Motor neuron (in vitro differentiated cells): ENCODE measurements around the gene OR2A1. TPM values are rescaled to one million over a fixed set of nuclear protein-coding genes. Genes with fewer than 3 reads are reported as not detected.
"Not testable (repeated sequence)": the region's sequence is repeated elsewhere in the genome, so short reads cannot be mapped to it uniquely, and the experiment has no call there.

Experiments used
- ATAC-seq, 8 experiments: fragments of 200-7000 bp; cut with Tn5 transposase; replicated peaks in 6 of 8; 2 replicates each; pipeline ENCODE4 v1.8.0; 2021; ENCODE audit warnings: mild to moderate bottlenecking in 8 of 8, moderate library complexity in 8 of 8
- H3K27ac ChIP-seq, 2 donors: fragments of 250-450 bp; sonication (Bioruptor Pico); 2 replicates each; pipeline ENCODE4 v1.9.0; 2021; ENCODE audit warnings: antibody characterized with exemption in 2 of 2, mild to moderate bottlenecking in 2 of 2, moderate library complexity in 1 of 2
- H3K4me1 ChIP-seq, 2 donors: fragments of 250-450 bp; sonication (Bioruptor Pico); replicated peaks in 1 of 2; 2 replicates each; pipeline ENCODE4 v1.6.1; 2021; ENCODE audit warnings: antibody characterized with exemption in 2 of 2, mild to moderate bottlenecking in 2 of 2, moderate library complexity in 1 of 2
- H3K4me3 ChIP-seq, 5 donors: fragments of 250-450 bp; sonication (Bioruptor Pico); 2 replicates each; pipeline ENCODE4 v1.9.0; 2021; ENCODE audit warnings: antibody characterized with exemption in 5 of 5, mild to moderate bottlenecking in 5 of 5, moderate library complexity in 4 of 5
- WGBS, 10 experiments: fragments of 450-650 bp; shearing (Covaris generic); methylation state at CpG; one replicate each; pipeline ENCODE4 v1.0.0; 2022; 5-methylcytosine and 5-hydroxymethylcytosine counted together
- in situ Hi-C, 9 experiments: fragments of 400-800 bp; cut with MboI; loops; one replicate each; pipeline ENCODE4 v1.15.0; 2021; ENCODE audit warnings: low sequenced_read_pairs in 9 of 9, low pct_unique_long_range_greater_than_20kb in 2 of 9; ENCODE audit not compliant: unreplicated experiment in 9 of 9
- total RNA-seq, 8 experiments: library from RNA; unstranded; fragments of 300-600 nt; gene quantifications; 2 replicates each; pipeline versions ENCODE4 v1.2.3 to v1.2.4, GENCODE V29; 2022

OR2A1 gene
- total RNA-seq = under 1 TPM in 7 of 8 experiments, not detected in 1; under 0.01 to 0.62 (median 0.17) TPM

DNA sequence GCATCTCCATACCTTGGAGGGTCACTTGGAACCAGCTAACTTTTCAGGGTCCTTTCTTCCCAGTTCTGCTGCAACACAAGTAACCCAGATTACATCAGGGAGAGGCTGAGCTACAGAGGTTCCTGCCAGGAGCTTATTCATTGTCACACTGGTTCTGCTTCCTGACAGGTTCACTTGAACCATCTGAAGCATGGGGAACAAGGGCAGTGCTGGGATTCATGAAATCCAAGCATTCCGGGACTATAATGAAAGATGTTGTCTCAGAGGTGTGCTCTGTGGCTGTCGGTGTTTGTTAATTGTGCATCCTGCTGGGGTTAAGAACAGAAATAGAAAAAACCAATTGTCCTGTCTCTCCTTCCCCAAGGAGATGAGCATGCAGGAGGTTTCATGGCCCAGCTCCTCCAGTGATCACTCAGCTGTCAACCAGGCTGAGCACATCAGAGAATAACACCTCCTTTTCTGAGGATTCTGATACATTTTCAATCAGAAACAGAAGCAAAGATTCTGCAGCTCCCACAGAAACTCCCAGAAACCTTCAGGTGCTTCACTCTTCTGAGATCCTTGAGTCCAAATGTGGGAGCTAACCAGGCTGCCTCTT is at the start of gene OR2A1:
Gene OR2A1 (plus strand): TSS at position 548 of the 598 bp plus-strand sequence. CDS start 5,706 bp downstream, outside the sequence.
- no CpG with 5 or more reads among the region's 2 CpGs for WGBS, 10 experiments
- H3K27ac ChIP-seq, H3K4me1 ChIP-seq, H3K4me3 ChIP-seq, ATAC-seq, in situ Hi-C loops: not testable (repeated sequence)

- H3K4me1 ChIP-seq, H3K27ac ChIP-seq, ATAC-seq, H3K4me3 ChIP-seq, in situ Hi-C loops: not testable (repeated sequence)
- WGBS, 10 experiments = 57 to 90% methylated on average over 1 to 2 of the region's 7 CpGs; no CpG with 5 or more reads in 8 of the 10 experiments
Measured at GRCh38 chr7:144264692-144265091, 47.5 kb upstream of the OR2A1 start, which contains the start of gene OR2A7. OR2A7 (minus strand) TSS chr7:144264792; CDS start chr7:144259628, 5,164 bp downstream.

DNA sequence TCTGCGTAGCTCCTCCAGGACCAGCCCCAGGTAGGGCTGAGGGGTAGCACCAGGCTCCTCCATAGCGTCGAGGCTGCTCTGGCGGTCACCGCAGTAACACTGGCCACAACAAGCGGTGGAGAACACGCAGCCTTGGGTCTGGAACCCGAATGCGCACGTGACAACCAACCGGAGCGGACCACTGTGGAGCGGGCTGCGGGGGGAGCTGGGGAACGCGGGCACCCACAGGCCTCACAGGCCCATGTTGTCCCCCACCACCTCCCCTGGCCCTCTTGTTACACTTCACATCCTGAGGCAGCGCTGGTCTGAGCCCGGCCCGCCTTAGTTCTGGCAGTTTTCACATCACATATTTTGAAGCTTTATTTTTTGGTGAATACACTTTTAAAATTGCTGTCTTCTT is 43.0 kb upstream of the OR2A1 start, which contains the start of gene CTAGE8:
Gene CTAGE8 (minus strand): TSS at position 101 of the 400 bp plus-strand sequence. CDS start 38 bp downstream, at position 63.
- H3K4me1 ChIP-seq, ATAC-seq, H3K4me3 ChIP-seq, in situ Hi-C loops, H3K27ac ChIP-seq: not testable (repeated sequence)
- no CpG with 5 or more reads among the region's 19 CpGs for WGBS, 10 experiments

DNA sequence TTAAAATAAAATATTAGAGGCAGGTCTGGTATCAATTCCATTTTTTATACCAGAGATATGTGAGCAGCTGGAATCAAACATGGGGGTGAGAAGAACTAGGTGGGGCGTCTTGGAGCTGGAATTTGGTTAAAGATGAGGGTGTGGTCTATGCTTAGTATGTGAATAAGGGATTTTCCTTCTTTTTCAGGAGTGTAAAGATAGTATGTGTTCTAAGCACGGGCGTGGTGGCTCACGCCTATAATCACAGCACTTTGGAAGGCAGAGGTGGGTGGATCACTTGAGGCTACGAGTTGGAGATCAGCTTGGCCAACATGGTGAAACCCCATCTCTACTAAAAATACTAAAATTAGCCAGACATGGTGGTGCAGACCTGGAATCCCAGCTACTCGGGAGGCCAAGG is 36.9 kb upstream of the OR2A1 start:
- no CpG with 5 or more reads among the region's 6 CpGs for WGBS, 10 experiments

DNA sequence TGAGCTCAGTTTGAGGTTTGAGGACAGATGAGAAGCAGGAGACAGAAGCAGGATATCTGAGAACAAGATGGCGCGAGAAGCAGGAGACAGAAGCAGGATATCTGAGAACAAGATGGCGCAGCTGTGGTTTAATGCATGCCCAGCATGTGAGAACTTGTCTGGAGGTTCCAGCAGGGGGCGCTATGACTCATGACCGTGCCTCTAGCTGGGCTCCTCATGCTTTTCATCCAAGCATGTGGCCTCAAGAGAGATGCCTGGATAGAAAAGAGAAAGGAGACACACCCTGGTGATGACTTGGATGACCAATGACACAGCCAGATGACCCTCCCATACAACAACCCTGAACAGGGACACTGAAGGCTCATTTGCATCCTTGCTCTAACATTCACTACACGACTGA is 32.2 kb upstream of the OR2A1 start:
- peak in 2 of 8 experiments; percentile 73 to 83 for ATAC-seq
- H3K27ac ChIP-seq, H3K4me1 ChIP-seq, in situ Hi-C loops, H3K4me3 ChIP-seq: not testable (repeated sequence)
- WGBS, 10 experiments = no CpG with 5 or more reads among the region's 6 CpGs

More for the DNA sequence above, 36.9 kb upstream of the OR2A1 start:
- H3K27ac ChIP-seq, in situ Hi-C loops, H3K4me3 ChIP-seq, H3K4me1 ChIP-seq: not testable (repeated sequence)
- peak in 2 of 8 experiments; percentile 77 to 95 for ATAC-seq

DNA sequence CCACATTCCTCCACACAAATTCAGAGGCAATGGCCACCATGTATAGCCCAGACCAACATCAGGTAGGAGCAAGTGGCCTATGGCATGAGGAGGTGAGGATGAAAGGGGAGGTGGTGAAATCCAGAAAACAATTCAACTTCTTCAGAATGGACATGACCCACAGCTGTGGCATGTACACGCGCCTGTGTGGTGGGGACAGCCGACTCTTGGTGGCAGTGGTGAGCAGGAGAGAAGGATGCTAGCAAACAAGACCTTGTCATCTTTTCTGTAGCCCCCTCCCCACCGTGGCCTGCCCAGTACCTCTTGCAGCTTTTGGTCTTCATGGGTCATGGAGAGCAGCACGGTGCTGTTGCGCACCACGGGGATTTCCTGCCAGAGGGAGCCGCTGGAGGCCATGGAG is 30.2 kb upstream of the OR2A1 start:
- no CpG with 5 or more reads among the region's 8 CpGs for WGBS, 10 experiments
- H3K27ac ChIP-seq, H3K4me1 ChIP-seq, H3K4me3 ChIP-seq, in situ Hi-C loops, ATAC-seq: not testable (repeated sequence)

- H3K4me1 ChIP-seq, in situ Hi-C loops, H3K4me3 ChIP-seq, ATAC-seq, H3K27ac ChIP-seq: not testable (repeated sequence)
- WGBS, 10 experiments = no CpG with 5 or more reads among the region's 4 CpGs
Measured at GRCh38 chr7:144282490-144282889, 29.7 kb upstream of the OR2A1 start.

DNA sequence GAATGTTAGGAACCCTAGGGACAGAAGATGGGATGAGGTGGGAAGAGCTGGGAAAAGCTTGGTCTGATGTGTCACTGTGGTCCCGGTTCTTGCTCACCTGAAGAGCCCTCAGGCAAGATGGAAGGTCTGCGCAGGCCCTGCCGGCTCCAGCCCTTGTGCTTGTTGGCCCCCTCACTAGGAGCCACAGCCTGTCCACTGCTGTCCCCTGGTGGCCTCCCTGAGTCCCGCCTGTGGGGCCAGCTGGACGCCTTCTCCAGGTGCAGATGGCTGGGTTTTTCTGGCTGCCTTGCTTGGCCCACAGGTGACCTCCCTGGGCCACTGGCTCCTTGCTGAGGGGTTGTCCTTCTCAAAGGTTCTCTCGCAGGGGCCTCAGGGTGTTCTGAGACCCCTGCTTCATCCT is 28.5 kb upstream of the OR2A1 start:
- ATAC-seq, H3K27ac ChIP-seq, in situ Hi-C loops, H3K4me1 ChIP-seq, H3K4me3 ChIP-seq: not testable (repeated sequence)
- WGBS, 10 experiments = no CpG with 5 or more reads among the region's 6 CpGs

DNA sequence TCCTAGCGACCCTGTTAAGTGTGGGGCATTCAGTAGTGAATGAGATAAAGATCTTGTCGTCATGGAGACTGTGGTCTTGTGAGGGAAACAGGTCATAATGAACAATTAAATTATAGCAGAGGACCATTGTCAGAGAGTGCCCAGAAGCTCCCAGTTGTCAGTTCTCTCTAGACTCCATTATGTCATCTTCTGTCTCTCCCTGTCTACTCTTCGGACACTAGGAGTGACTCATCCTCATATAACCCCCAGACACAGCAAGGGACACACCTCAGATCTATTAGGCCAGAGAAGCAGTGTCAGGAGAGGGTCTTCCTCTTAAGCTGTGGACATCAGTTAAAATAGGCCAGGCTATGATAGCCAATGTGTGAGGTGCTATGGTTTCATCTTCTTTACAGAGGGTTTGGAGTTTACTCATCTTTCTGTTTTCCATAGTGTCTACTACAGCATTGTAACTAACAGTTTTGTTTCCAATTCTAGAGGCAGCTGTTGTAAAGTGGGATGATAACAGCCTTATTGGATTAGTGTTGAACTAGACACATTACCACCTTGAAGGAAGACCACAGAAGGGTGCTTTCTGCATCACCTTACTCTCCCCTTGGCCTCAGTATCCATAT is 24.9 kb upstream of the OR2A1 start:
- peak in 7 of 8 experiments; percentile 42 to 96 (median 65) for ATAC-seq
- H3K4me3 ChIP-seq, in situ Hi-C loops, H3K4me1 ChIP-seq, H3K27ac ChIP-seq: not testable (repeated sequence)
- WGBS, 10 experiments = no CpG with 5 or more reads among the region's 3 CpGs

- no CpG with 5 or more reads among the region's 4 CpGs for WGBS, 10 experiments
- in situ Hi-C loops, H3K27ac ChIP-seq, H3K4me1 ChIP-seq, H3K4me3 ChIP-seq: not testable (repeated sequence)
- peak in 2 of 8 experiments; percentile 2 to 14 for ATAC-seq
Measured at GRCh38 chr7:144291607-144292006, 20.6 kb upstream of the OR2A1 start.

GRCh38 chr7:144292384-144293161 is 19.6 kb upstream of the OR2A1 start:
- WGBS, 10 experiments = no CpG with 5 or more reads among the region's 14 CpGs
- H3K4me3 ChIP-seq, H3K27ac ChIP-seq, ATAC-seq, in situ Hi-C loops, H3K4me1 ChIP-seq: not testable (repeated sequence)

GRCh38 chr7:144293794-144294499 is 18.3 kb upstream of the OR2A1 start:
- in situ Hi-C loops, H3K27ac ChIP-seq, H3K4me1 ChIP-seq, H3K4me3 ChIP-seq: not testable (repeated sequence)
- WGBS, 10 experiments = no CpG with 5 or more reads among the region's 60 CpGs
- ATAC-seq = peak in 3 of 8 experiments; percentile 86 to 90 (median 89)
